GM19372 (cell line): ENCODE measurements around the gene PTK7.
"Not testable (repeated sequence)": the region's sequence is repeated elsewhere in the genome, so short reads cannot be mapped to it uniquely, and the experiment has no call there.

ENCODE experiments used
- ATAC-seq: cut with Tn5 transposase; IDR thresholded peaks from one replicate; pipeline ENCODE4 v1.9.1; 2021; ENCODE audit warnings: mild to moderate bottlenecking, low read depth, moderate library complexity; ENCODE audit not compliant: unreplicated experiment

The PTK7 gene

GRCh38 chr6:43113431-43114260 lies 37.5 kb downstream of the PTK7 start:
- ATAC-seq, result no peak

- ATAC-seq, result no peak
Measured at GRCh38 chr6:43115365-43115764, 39.3 kb downstream of the PTK7 start.

GRCh38 chr6:43117466-43117865 lies 41.4 kb downstream of the PTK7 start:
- not testable (repeated sequence) for ATAC-seq

- ATAC-seq, result no peak
Measured at GRCh38 chr6:43119482-43119881, 43.4 kb downstream of the PTK7 start.

GRCh38 chr6:43120101-43120763 lies 44.1 kb downstream of the PTK7 start:
- ATAC-seq, result no peak

- ATAC-seq, result no peak
Measured at GRCh38 chr6:43120944-43121913, 45.1 kb downstream of the PTK7 start.

- ATAC-seq, result no peak
Measured at GRCh38 chr6:43122146-43122545, 46.0 kb downstream of the PTK7 start.

- ATAC-seq, result no peak
Measured at GRCh38 chr6:43123461-43124314, 47.6 kb downstream of the PTK7 start.

GRCh38 chr6:43124481-43124880 lies 48.4 kb downstream of the PTK7 start:
- no peak for ATAC-seq

- ATAC-seq, result no peak
Measured at GRCh38 chr6:43125119-43125518, 49.0 kb downstream of the PTK7 start.

- ATAC-seq, result no peak
Measured at GRCh38 chr6:43125555-43125954, 49.4 kb downstream of the PTK7 start.

- no peak for ATAC-seq
Measured at GRCh38 chr6:43127180-43127579, 51.1 kb downstream of the PTK7 start.

GRCh38 chr6:43127877-43128276 lies 51.8 kb downstream of the PTK7 start:
- no peak for ATAC-seq

GRCh38 chr6:43128926-43129325 lies 52.8 kb downstream of the PTK7 start:
- ATAC-seq, result no peak

- ATAC-seq, result no peak
Measured at GRCh38 chr6:43129434-43130194, 53.5 kb downstream of the PTK7 start.

GRCh38 chr6:43130429-43130828 lies 54.3 kb downstream of the PTK7 start:
- no peak for ATAC-seq

GRCh38 chr6:43131379-43131778 lies 55.3 kb downstream of the PTK7 start:
- ATAC-seq, result not testable (repeated sequence)

GRCh38 chr6:43138267-43138666 lies 62.2 kb downstream of the PTK7 start:
- ATAC-seq, result no peak

GRCh38 chr6:43139973-43140372 lies 63.9 kb downstream of the PTK7 start:
- ATAC-seq, result not testable (repeated sequence)
